Heart left ventricle (tissue), 13 donors: ENCODE measurements around the gene CTBP1.

Source experiments
- CTCF ChIP-seq, 12 donors: fragments of 200-600 bp; sonication (generic) in 4 of 12; IDR thresholded peaks; one replicate each; pipeline versions ENCODE4 v1.5.0 to v1.8.0; 2018 to 2022; ENCODE audit warnings: antibody characterized with exemption in 12 of 12, mild to moderate bottlenecking in 5 of 12
- POLR2A ChIP-seq, 2 donors: fragments of 450-650 bp; IDR thresholded peaks; one replicate each; pipeline ENCODE4 v1.6.1; 2017; ENCODE audit warnings: antibody characterized with exemption in 2 of 2, mild to moderate bottlenecking in 2 of 2, moderate library complexity in 2 of 2
- donor health status: ischemic (EF 13 %, LVEDD 7.1; RV severe dilation, severe dysfunction).
- donor health status: DM: no; HTN: yes; CAD: no.
- donor health status: DM: no; HTN: no; CAD: no.
- donor health status: ischemic (EF 25% LVEDD 6.9; RV normal size, moderate dysfunction).
- donor health status: ischemic (EF 25% LVEDD 5.7; RV mildly dilated, moderate dysfunction).
- donor health status: ischemic (EF 35%, LVEDD 5.7; RV mildly dilated, moderate dysfunction).
- donor health status: nonischemic (EF 11% LVEDD 7.7; RV severe dilation, severe dysfunction).
- donor health status: DM: yes; HTN: yes; CAD: no.
- donor health status: PGD.
- donor health status: ischemic (EF 29% LVEDD 5.4; RV normal size, mild dysfunction).
- donor health status: nonischemic (EF 23%, LVEDD 6.1; RV moderate dilation, normal function).

- TF ChIP-seq CTCF (IDR thresholded peaks at IDR 0.05) (no peak), POLR2A (IDR thresholded peaks at IDR 0.05) (no peak)
These were observed 71.4 kb downstream of the CTBP1 start for GRCh38 chr4:1177274-1178141.
